Mucosa of descending colon (tissue), 3 donors: ENCODE results near the gene CD68. TPM values are rescaled to one million over a fixed set of nuclear protein-coding genes. Genes with fewer than 3 reads are reported as not detected.

Experiments
- ATAC-seq: fragments of 200-7000 bp; cut with Tn5 transposase; one replicate; pipeline ENCODE4 v1.9.1; 2020; ENCODE audit warnings: mild to moderate bottlenecking, moderate library complexity
- DNase-seq, 3 donors: peaks; one replicate each; pipeline ENCODE4 v3.0.0-alpha.2; 2020
- H3K36me3 ChIP-seq: fragments of 200-600 bp; one replicate; pipeline ENCODE4 v1.8.0; 2021; ENCODE audit warnings: low read depth, mild to moderate bottlenecking
- H3K4me1 ChIP-seq: fragments of 200-600 bp; one replicate; pipeline ENCODE4 v1.8.0; 2021; ENCODE audit warnings: low read depth, mild to moderate bottlenecking
- H3K4me3 ChIP-seq: fragments of 200-600 bp; one replicate; pipeline ENCODE4 v1.8.0; 2021; ENCODE audit warnings: mild to moderate bottlenecking
- H3K9me3 ChIP-seq: fragments of 200-600 bp; one replicate; pipeline ENCODE4 v1.8.0; 2021; ENCODE audit warnings: mild to moderate bottlenecking
- intact Hi-C, 2 donors: fragments of 100-400 bp; cut with DNase I in 1 of 2; cut with micrococcal nuclease in 1 of 2; formaldehyde crosslinking; loops; one replicate each; pipeline versions ENCODE4 v1.11.0 to v1.11.1; 2022; cut with DNase I, micrococcal nuclease
- total RNA-seq, 3 donors: library from RNA; stranded (reverse); fragmentation: NEBNext Ultra II Directional in 2 of 3; extraction: Animal tissue kit (Norgen Biotek cat#: 25700) in 2 of 3; gene quantifications; one replicate each; pipeline versions ENCODE4 v1.2.1 to v1.2.4, GENCODE V29; 2021 to 2023
- TF ChIP-seq, protein P1 (sequence below): fragments of 200-600 bp; IDR thresholded peaks from one replicate; pipeline ENCODE4 v1.8.0; 2022; ENCODE audit warnings: antibody characterized with exemption, mild to moderate bottlenecking
- donor health status: DM: no; HTN: no; CAD: no; lungs with moderate emphysema.
- donor health status: DM: no; HTN: no; CAD: no.
- donor health status: DM: no; HTN: yes; CAD: no.

Gene CD68
- total RNA-seq, 3 donors from 2014 or later: 41.4 to 91.9 (median 50.7) TPM

DNA sequence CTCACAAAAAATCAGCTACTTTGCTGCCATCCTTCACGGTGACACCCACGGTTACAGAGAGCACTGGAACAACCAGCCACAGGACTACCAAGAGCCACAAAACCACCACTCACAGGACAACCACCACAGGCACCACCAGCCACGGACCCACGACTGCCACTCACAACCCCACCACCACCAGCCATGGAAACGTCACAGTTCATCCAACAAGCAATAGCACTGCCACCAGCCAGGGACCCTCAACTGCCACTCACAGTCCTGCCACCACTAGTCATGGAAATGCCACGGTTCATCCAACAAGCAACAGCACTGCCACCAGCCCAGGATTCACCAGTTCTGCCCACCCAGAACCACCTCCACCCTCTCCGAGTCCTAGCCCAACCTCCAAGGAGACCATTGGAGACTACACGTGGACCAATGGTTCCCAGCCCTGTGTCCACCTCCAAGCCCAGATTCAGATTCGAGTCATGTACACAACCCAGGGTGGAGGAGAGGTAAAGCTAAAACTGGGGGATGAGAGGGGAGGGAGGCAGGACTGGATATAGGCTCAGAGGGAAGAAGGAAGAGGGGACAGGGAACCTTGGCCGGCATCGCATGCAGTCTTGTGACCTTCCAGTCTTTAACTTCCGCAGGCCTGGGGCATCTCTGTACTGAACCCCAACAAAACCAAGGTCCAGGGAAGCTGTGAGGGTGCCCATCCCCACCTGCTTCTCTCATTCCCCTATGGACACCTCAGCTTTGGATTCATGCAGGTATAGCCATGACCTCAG, 581 bp downstream of the CD68 start:
- Histone ChIP-seq H3K4me1 (peaks cover 35% of the 10 kb centered on the region), H3K4me3 (no peak overlapping the region), H3K36me3 (peaks cover 30% of the 10 kb centered on the region), H3K9me3 (no peaks in the 10 kb centered on the region)
- intact Hi-C loops: no loop called here
- ATAC-seq (no peak), DNase-seq (peak in 1 of 3 donors; percentile 12)
- TF ChIP-seq, protein P1, sequence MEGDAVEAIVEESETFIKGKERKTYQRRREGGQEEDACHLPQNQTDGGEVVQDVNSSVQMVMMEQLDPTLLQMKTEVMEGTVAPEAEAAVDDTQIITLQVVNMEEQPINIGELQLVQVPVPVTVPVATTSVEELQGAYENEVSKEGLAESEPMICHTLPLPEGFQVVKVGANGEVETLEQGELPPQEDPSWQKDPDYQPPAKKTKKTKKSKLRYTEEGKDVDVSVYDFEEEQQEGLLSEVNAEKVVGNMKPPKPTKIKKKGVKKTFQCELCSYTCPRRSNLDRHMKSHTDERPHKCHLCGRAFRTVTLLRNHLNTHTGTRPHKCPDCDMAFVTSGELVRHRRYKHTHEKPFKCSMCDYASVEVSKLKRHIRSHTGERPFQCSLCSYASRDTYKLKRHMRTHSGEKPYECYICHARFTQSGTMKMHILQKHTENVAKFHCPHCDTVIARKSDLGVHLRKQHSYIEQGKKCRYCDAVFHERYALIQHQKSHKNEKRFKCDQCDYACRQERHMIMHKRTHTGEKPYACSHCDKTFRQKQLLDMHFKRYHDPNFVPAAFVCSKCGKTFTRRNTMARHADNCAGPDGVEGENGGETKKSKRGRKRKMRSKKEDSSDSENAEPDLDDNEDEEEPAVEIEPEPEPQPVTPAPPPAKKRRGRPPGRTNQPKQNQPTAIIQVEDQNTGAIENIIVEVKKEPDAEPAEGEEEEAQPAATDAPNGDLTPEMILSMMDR: no peak

DNA sequence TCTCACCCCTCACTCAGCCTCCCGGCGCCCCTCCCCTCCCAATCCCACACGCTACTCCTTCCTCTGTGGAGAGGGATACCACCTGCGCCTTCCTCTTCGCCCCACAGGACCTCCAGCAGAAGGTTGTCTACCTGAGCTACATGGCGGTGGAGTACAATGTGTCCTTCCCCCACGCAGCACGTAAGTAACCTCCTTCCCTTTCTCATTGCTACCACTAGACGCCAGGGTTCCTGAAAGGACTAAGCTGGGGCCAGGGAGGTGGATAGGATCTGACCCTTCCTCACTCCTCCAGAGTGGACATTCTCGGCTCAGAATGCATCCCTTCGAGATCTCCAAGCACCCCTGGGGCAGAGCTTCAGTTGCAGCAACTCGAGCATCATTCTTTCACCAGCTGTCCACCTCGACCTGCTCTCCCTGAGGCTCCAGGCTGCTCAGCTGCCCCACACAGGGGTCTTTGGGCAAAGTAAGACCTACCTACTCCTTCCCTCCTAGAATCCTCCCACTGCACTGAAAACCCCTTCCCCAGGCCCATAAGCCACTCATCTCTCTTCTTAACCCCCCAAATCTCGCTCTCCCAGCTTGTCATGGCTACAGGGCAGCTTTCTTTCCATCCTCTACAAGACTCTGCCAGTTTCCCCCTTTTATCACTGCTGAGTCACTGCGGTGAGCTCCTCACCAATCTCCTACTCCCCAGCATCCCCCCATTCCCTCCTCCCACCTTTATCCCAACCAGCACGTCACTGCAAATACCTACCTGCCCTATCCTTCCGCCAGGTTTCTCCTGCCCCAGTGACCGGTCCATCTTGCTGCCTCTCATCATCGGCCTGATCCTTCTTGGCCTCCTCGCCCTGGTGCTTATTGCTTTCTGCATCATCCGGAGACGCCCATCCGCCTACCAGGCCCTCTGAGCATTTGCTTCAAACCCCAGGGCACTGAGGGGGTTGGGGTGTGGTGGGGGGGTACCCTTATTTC, 1.5 kb downstream of the CD68 start:
- ATAC-seq: no peak
- DNase-seq: no peak
- Histone ChIP-seq H3K4me1 (peaks cover 31% of the 10 kb centered on the region), H3K36me3 (peaks cover 28% of the 10 kb centered on the region), H3K9me3 (no peaks in the 10 kb centered on the region), H3K4me3 (no peak overlapping the region)
- TF ChIP-seq, protein P1: no peak
- intact Hi-C loops: no loop called here

DNA sequence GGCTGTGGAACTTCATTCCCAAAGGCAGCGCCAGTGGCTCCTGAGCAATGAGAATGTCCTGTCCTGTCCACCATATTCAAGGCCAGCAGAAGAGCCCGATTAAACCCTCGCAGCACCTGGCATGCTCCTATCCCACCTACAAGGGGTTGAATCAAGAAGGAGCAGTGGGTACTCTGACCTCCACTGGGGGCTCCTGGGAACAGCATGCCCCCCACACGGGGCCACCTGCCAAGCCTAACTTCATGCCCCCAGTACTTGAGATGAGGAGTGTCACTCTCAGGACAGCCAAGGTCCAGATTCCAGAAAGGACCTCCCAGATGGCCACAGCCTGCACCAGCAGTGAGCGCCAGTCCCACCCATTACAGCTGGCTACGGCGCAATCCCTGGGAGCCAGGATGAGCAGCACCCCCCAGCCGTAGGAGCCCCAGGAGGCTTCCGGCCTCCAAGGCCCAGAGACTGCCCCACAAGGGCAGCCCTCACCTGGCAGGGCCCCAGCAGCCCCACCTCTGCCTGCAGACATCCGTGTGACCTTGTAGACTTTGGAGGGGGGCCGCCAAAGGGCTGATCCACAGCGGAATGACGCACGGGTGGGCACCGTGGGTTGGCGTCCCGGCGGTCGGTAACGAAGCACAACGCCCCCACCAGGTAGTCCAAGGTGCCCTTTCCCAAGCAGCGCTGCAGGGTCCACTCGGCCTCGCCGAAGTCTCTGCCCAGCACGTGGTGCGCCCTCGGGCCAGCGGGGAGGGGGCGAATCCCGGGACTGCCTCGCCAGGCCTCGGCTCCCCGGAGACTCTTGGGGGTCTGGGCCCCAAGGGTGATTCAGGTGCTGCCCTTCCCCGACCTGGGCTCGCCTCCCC, 3.2 kb downstream of the CD68 start:
- Histone ChIP-seq H3K9me3 (no peaks in the 10 kb centered on the region), H3K4me1 (peaks cover 31% of the 10 kb centered on the region), H3K36me3 (peaks cover 20% of the 10 kb centered on the region), H3K4me3 (no peak overlapping the region)
- no peak for ATAC-seq
- intact Hi-C loops: no loop called here
- TF ChIP-seq, protein P1: no peak
- peak in 2 of 3 donors; percentile 42 to 79 for DNase-seq

DNA sequence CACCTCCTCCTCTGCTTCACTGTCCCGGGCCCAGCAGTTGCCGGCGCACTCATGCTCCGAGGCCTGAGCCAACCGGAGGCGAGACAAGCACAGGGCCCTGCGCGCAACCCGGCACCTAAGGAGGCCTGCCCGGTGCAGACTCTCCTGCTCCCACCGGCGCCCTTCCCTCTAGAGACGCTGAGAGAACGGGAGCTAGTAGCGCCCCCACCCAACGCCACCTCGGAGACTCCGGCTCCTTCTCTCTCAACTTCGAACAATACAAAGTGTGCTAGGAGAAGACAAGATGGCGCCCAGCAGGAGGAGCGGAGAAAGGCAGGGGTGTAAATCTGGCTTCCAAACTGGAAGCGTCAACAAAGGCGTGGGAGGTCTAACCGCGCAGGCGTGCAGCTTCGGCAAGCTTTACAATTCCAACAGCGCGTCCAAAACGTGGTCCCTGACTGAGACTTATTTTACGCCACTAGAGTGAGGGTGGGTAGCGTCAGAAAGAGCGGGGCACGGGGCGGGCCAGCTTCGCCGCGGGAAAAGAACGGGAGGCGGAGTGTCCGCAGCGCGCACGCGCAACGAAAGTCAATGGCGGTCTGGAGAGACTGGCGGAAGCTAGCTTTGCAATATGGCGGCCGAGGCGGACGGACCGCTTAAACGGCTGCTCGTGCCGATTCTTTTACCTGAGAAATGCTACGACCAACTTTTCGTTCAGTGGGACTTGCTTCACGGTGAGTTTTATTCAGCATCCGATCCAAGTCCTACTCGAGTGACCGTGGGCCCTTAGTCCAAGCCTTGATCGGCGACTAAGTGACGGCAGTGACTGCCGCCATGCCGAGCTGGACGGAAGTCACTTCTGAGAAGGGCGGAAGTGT, 4.0 kb downstream of the CD68 start, which contains the start of gene MPDU1:
TSS of gene MPDU1 (plus strand) at position 600 of the 857 bp plus-strand sequence. CDS start at position 611, 11 bp downstream.
- peaks cover 26% of the 10 kb centered on the region for H3K4me1 ChIP-seq
- peak within 1 kb of the TSS; percentile 44 for H3K4me3 ChIP-seq
- H3K9me3 ChIP-seq: no peaks in the 10 kb centered on the region
- H3K36me3 ChIP-seq: peaks cover 13% of the 10 kb centered on the region
- ATAC-seq (peak; percentile 86), DNase-seq (peak; percentile 95 to 98 (median 97))
- intact Hi-C loops: no loop called here
- TF ChIP-seq, protein P1: no peak
